ELF-1 (cell line): ENCODE results near the gene HAPLN2.

Experiments used
- DNase-seq: peaks from one replicate; pipeline ENCODE4 v3.0.0-alpha.2; 2016; ENCODE audit warnings: low read depth, low spot score

Gene HAPLN2

GRCh38 chr1:156644640-156645039 is 25.4 kb downstream of the HAPLN2 start:
- DNase-seq = no peak

DNA sequence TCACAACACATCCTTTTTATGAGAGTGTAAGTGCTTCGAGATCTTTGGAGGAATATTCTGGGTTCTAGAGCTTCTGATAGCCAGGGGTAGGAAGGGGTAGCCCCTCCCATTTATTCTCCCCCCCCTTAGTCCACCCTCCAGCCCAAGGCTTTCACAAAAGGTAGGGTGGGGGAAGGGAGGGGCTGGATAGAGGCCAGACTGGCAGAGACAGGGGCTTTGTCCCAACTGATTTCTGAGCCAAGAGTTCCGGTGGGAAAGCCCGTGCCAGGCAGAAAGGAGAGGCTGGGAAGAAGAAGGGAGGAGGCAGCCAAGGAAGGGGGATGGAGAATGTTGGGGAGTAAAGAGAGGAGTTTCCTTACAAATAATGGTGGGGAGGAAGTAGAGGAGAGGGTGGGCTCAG is 25.8 kb downstream of the HAPLN2 start:
- DNase-seq = no peak

GRCh38 chr1:156645666-156646065 is 26.5 kb downstream of the HAPLN2 start:
- no peak for DNase-seq

- no peak for DNase-seq
Observed at GRCh38 chr1:156646738-156647211, 27.6 kb downstream of the HAPLN2 start.

DNA sequence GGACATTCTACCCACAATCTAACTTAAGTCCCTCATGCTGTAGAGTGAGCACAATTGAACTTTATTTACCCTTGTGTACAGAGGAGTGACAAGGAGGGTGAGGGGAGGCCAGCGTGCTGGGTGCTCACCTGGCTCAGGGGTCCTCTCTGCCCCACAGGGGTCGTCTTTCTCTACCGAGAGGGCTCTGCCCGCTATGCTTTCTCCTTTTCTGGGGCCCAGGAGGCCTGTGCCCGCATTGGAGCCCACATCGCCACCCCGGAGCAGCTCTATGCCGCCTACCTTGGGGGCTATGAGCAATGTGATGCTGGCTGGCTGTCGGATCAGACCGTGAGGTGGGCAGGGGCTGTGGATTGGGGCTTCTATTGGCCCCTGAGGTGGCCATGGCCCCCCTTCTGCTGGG is 28.1 kb downstream of the HAPLN2 start:
- DNase-seq = no peak

- no peak for DNase-seq
Observed at GRCh38 chr1:156648496-156648895, 29.3 kb downstream of the HAPLN2 start.

- peak; percentile 19 for DNase-seq
Observed at GRCh38 chr1:156648951-156649350, 29.7 kb downstream of the HAPLN2 start.

GRCh38 chr1:156652131-156652991 is 33.1 kb downstream of the HAPLN2 start:
- DNase-seq = peak; percentile 67

DNA sequence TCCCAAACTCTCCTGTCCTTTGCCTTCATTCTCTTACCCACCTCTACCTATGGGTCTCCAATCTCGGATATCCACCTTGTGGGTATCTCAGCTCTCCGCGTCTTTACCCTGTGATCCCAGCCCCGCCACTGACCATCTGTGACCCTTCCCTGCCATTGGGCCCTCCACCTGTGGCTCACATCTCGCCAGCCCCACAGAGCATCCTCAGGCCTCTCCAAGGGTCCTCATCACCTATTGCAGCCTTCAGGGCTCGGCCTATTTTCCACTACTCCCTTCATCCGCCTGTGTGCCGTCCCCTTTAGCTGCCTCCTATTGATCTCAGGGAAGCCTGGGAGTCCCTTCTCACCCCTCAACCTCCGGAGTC is 33.8 kb downstream of the HAPLN2 start:
- DNase-seq = no peak

DNA sequence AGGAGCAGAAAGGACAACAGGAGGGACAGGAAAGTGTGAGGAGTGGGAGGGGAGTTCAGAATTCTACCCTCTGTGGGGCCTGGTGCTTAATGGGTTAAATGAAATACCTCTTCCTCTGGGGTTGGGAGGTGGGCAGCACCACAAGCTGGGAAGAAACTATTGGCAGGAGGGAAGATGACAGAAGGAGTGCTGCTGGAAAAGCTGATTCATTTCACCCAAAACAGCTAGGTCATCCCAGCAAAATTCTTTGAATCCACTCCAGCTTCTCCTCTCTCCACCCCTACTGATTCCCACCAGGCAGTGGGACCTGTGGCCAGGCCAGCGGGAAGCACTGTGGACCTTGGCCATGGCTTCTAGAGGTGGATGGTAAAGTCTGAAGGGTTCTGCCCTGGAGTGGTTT is 35.5 kb downstream of the HAPLN2 start:
- no peak for DNase-seq

GRCh38 chr1:156655151-156655903 is 36.1 kb downstream of the HAPLN2 start:
- DNase-seq = no peak

DNA sequence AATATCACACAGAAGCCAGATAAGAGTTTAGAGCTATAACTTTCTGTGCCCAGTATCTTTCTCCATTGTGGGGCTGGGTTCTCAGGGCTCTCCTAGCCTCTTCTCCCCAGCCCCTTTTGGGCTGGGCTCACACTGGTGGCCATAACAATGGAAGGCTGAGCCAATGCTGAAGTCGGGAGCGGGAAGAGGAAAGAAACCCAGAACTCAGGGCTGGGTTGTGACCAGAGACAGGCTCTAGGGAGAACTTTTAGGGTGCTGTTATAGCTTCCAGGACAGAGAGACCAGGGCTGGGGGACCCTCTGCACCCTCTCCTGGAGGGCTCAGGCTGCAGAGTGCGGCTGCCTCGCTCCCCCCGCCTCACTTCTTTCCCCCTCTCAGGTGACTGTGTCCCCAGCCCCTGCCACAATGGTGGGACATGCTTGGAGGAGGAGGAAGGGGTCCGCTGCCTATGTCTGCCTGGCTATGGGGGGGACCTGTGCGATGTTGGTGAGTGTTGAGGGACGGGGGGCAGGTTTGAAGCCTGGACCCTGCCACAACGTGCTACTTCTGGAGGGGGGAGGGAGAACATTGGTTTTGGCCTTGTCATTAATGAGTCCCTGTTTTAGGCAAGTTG is 36.8 kb downstream of the HAPLN2 start:
- DNase-seq = no peak

DNA sequence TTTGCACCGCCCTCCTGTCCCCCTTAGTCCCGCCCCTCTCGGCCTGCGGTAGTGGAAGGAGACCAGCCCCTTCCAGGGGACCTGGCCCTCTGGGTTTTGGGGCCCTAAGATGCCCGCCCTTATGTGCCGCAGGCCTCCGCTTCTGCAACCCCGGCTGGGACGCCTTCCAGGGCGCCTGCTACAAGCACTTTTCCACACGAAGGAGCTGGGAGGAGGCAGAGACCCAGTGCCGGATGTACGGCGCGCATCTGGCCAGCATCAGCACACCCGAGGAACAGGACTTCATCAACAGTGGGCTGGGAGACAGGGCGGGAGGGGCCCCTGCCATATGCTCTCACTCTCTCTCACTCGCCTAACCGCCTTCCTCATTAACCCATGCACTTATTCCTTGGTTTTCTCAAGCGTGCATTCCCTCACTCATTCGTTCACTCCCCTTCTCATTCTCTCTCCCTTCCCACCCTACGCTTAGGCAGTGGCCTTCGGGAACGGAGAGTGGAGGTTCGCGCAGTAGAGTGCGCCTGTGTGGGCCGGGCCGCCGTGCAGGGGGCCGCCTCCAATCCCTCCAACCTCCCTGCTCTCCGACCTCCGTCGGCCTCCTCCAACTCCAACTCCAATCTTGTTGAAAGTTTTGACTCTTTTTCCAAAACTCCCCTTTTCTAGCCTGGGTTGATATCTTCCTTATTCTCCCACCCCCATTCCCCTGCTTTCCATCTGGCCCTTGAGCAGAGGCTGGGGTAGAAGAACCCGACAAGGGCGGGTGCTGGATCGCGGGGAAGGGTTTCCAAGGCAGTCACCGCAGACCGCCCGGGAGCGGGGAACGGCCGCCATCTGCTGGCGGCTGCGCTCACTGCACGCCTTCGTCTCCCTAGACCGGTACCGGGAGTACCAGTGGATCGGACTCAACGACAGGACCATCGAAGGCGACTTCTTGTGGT is 37.9 kb downstream of the HAPLN2 start:
- DNase-seq = peak; percentile 84

GRCh38 chr1:156657741-156658319 is 38.6 kb downstream of the HAPLN2 start:
- no peak for DNase-seq

DNA sequence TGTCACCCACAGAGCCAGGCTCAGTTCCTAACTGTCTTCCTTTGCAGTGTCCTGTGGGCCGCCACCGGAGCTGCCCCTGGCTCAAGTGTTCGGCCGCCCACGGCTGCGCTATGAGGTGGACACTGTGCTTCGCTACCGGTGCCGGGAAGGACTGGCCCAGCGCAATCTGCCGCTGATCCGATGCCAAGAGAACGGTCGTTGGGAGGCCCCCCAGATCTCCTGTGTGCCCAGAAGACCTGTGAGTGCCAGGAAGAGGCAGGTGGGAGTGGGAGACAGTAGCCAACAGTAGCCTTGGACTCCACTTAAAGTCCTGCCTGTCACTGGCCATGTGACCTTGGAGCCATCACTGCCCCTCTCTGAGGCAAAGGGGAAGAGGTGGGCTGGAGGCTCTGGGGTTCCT is 39.3 kb downstream of the HAPLN2 start:
- DNase-seq = no peak

DNA sequence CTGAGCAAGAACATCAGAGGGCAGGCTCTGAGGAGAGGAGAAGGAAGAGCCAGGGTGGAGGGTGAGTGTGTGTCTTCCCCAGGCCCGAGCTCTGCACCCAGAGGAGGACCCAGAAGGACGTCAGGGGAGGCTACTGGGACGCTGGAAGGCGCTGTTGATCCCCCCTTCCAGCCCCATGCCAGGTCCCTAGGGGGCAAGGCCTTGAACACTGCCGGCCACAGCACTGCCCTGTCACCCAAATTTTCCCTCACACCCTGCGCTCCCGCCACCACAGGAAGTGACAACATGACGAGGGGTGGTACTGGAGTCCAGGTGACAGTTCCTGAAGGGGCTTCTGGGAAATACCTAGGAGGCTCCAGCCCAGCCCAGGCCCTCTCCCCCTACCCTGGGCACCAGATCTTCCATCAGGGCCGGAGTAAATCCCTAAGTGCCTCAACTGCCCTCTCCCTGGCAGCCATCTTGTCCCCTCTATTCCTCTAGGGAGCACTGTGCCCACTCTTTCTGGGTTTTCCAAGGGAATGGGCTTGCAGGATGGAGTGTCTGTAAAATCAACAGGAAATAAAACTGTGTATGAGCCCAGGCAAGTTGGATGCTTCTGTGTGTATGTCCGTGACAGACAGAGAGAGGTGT is 39.8 kb downstream of the HAPLN2 start:
- no peak for DNase-seq

GRCh38 chr1:156659661-156659987 is 40.4 kb downstream of the HAPLN2 start:
- no peak for DNase-seq

GRCh38 chr1:156659988-156660751 is 41.0 kb downstream of the HAPLN2 start:
- DNase-seq = peak; percentile 99

DNA sequence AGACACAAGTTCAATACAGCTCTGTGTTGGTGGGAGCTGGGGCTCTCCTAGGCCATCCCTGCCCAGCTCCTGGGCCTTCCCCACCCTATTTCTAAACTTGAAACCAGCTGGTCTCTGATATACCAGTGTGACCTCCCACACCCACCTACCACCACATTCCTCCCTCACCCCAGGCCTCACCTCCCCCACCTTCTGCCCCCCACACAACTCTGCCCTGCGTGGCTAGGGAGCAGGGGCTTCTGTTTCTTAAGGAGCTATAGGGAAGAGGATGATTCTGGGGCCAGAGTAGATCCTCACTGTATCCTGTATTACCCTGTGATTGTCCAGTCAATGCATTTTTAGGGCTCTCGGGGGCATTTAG is 41.5 kb downstream of the HAPLN2 start:
- no peak for DNase-seq
